ENCODE results near the gene XPO4. TPM values are rescaled to one million over a fixed set of nuclear protein-coding genes. Genes with fewer than 3 reads are reported as not detected.

XPO4 gene
- total RNA-seq, 1 experiment from 2014 or later, result 34.1 TPM

- no peak overlapping the region for H3K27ac ChIP-seq (ENCODE audit: insufficient read length, low read depth, low read length)
- H3K79me2 ChIP-seq (ENCODE audit: insufficient read depth, low read length), result no peaks in the 10 kb centered on the region
- H3K56ac ChIP-seq (ENCODE audit: insufficient read length, low read depth, low read length), result no peak overlapping the region
- no peak overlapping the region for H2AFZ ChIP-seq (ENCODE audit: low read length)
- H3K4ac ChIP-seq (ENCODE audit: low read depth, low read length), result no peak overlapping the region
- no peaks in the 10 kb centered on the region for H3K27me3 ChIP-seq (ENCODE audit: insufficient read depth, low read length)
- no CpG with 5 or more reads among the region's 3 CpGs for WGBS (ENCODE audit: extremely low coverage, insufficient read length, low lambda C conversion rate)
- peak; percentile 91 for TF ChIP-seq CTCF (conservative IDR thresholded peaks at IDR 0.05)
- H3K4me2 ChIP-seq (ENCODE audit: insufficient read depth, insufficient read length, low read length), result no peak overlapping the region
- no peak overlapping the region for H3K18ac ChIP-seq (ENCODE audit: insufficient read length, low read depth, low read length)
- no peaks in the 10 kb centered on the region for H4K20me1 ChIP-seq (ENCODE audit: control insufficient read depth, insufficient read depth, insufficient read length)
- H3K79me1 ChIP-seq (ENCODE audit: insufficient read depth, low read depth, low read length, poor library complexity, severe bottlenecking), result no peaks in the 10 kb centered on the region
- H3K9ac ChIP-seq (ENCODE audit: extremely low read depth, insufficient read length, low read length), result no peak overlapping the region
- peak; percentile 76 for DNase-seq
- H2BK20ac ChIP-seq (ENCODE audit: low read depth, low read length, poor library complexity, severe bottlenecking), result no peak overlapping the region
- H3K14ac ChIP-seq (ENCODE audit: insufficient read depth, low read length), result no peak overlapping the region
- H3K4me1 Mint-ChIP-seq, result 0 out of 4 replicates have a peak, but pooled peaks cover 0 to 2% of the 10 kb centered on the region in 2 experiments
- no peaks in the 10 kb centered on the region for H3K36me3 Mint-ChIP-seq (ENCODE audit: insufficient read depth in 1 of 3, low read depth in 3 of 3)
- no peak overlapping the region for H3T11ph ChIP-seq (ENCODE audit: low read length)
- no peak overlapping the region for H3K27ac Mint-ChIP-seq
- H3K23me2 ChIP-seq (ENCODE audit: insufficient read length, low read depth, low read length, poor library complexity, severe bottlenecking), result no peaks in the 10 kb centered on the region
- H3K4me1 ChIP-seq (ENCODE audit: insufficient read depth, low read length), result no peaks in the 10 kb centered on the region
- H3K23ac ChIP-seq (ENCODE audit: insufficient read length, low read depth, low read length), result no peak overlapping the region
- H2BK15ac ChIP-seq (ENCODE audit: low read depth, low read length), result no peak overlapping the region
- H4K5ac ChIP-seq (ENCODE audit: insufficient read length, low read depth, low read length), result no peak overlapping the region
- H4K91ac ChIP-seq (ENCODE audit: insufficient read length, low read depth, low read length), result no peak overlapping the region
- no peak overlapping the region for H4K8ac ChIP-seq (replicated peaks; ENCODE audit: insufficient read length, low read depth, low read length)
- H3K4me3 Mint-ChIP-seq, result no peak overlapping the region
- H3K9me3 Mint-ChIP-seq, result no peaks in the 10 kb centered on the region
- H3K9me3 ChIP-seq (ENCODE audit: control insufficient read depth, low read depth, low read length), result no peaks in the 10 kb centered on the region
- H2BK5ac ChIP-seq (ENCODE audit: insufficient read length, low read length), result no peak overlapping the region
- no peaks in the 10 kb centered on the region for H3K27me3 Mint-ChIP-seq (ENCODE audit: low read depth)
- H2BK12ac ChIP-seq (ENCODE audit: insufficient read length, low read depth, low read length), result no peak overlapping the region
- no peak overlapping the region for H2AK5ac ChIP-seq (ENCODE audit: insufficient read length, low read length)
- no peak overlapping the region for H2BK120ac ChIP-seq (ENCODE audit: low read depth, low read length, poor library complexity, severe bottlenecking)
Measured at GRCh38 chr13:20924758-20925394, 22.3 kb upstream of the XPO4 start.

Measured in H9 (cell line).